SU-DHL-6 (cell line): ENCODE results near the gene ZNF346.

ENCODE experiments used
- H2AFZ ChIP-seq: fragments of 200-600 bp; sonication (generic); 2 replicates; pipeline ENCODE4 v1.6.1; 2014; ENCODE audit warnings: low read depth, mild to moderate bottlenecking, moderate library complexity, mixed read lengths, antibody characterized with exemption, low read length; ENCODE audit not compliant: severe bottlenecking
- H3F3A ChIP-seq: fragments of 200-600 bp; shearing (Covaris generic); 2 replicates; pipeline ENCODE4 v1.6.0; 2016; ENCODE audit warnings: antibody characterized with exemption, mild to moderate bottlenecking; ENCODE audit not compliant: insufficient read depth
- H3K27ac ChIP-seq: fragments of 200-600 bp; sonication (generic); 2 replicates; pipeline ENCODE4 v1.5.1; 2016; ENCODE audit warnings: low read depth, mild to moderate bottlenecking, low read length, moderate library complexity, mixed read lengths
- H3K27me3 ChIP-seq: fragments of 200-600 bp; sonication (generic), shearing (Covaris generic); 2 replicates; pipeline ENCODE4 v1.6.0; 2014; ENCODE audit warnings: mild to moderate bottlenecking, low read length
- H3K36me3 ChIP-seq: fragments of 200-600 bp; sonication (generic); 2 replicates; pipeline ENCODE4 v1.6.1; 2014; ENCODE audit warnings: mild to moderate bottlenecking, low read length, mixed read lengths
- H3K4me2 ChIP-seq: fragments of 300-600, 200-600 bp; shearing (Covaris generic), sonication (generic); 2 replicates; pipeline ENCODE4 v1.6.0; 2014; ENCODE audit warnings: low read length, low read depth, mild to moderate bottlenecking; ENCODE audit not compliant: poor library complexity, severe bottlenecking
- H3K4me3 ChIP-seq: fragments of 200-600 bp; sonication (generic); 2 replicates; pipeline ENCODE4 v1.5.1; 2014; ENCODE audit warnings: antibody characterized with exemption, low read length, mild to moderate bottlenecking, mixed read lengths; ENCODE audit not compliant: insufficient read depth, poor library complexity, severe bottlenecking
- H3K79me2 ChIP-seq: fragments of 200-600 bp; sonication (generic); 2 replicates; pipeline ENCODE4 v1.6.1; 2014; ENCODE audit warnings: mild to moderate bottlenecking, low read length, moderate library complexity; ENCODE audit not compliant: insufficient read depth
- H3K9ac ChIP-seq: fragments of 200-600 bp; sonication (generic); 2 replicates; pipeline ENCODE4 v1.7.0; 2014; ENCODE audit warnings: mild to moderate bottlenecking, low read length
- H3K9me2 ChIP-seq: fragments of 200-600 bp; sonication (generic); replicated peaks from 2 replicates; pipeline ENCODE4 v1.6.1; 2014; ENCODE audit warnings: low read length; ENCODE audit not compliant: insufficient read depth
- H3K9me3 ChIP-seq: fragments of 200-600 bp; sonication (generic); 2 replicates; pipeline ENCODE4 v1.6.1; 2014; ENCODE audit warnings: low read length, mixed read lengths; ENCODE audit not compliant: insufficient read depth
- H4K20me1 ChIP-seq: fragments of 200-600 bp; sonication (generic); 2 replicates; pipeline ENCODE4 v1.6.1; 2014; ENCODE audit warnings: low read depth, mild to moderate bottlenecking, antibody characterized with exemption, low read length, moderate library complexity, mixed read lengths
- EZH2phosphoT487 ChIP-seq: fragments of 200-600 bp; sonication (generic), shearing (Covaris generic); conservative IDR thresholded peaks from 2 replicates; pipeline ENCODE4 v1.6.1; 2018; ENCODE audit warnings: mild to moderate bottlenecking, antibody characterized with exemption, low read length, moderate library complexity, mixed read lengths
- TF ChIP-seq, protein P1 (sequence below): fragments of 200-600 bp; sonication (generic); IDR thresholded peaks from one replicate; pipeline ENCODE4 v1.5.1; 2017; ENCODE audit warnings: antibody characterized with exemption, mild to moderate bottlenecking, low read length, moderate library complexity; ENCODE audit not compliant: insufficient read depth, poor library complexity, severe bottlenecking

ZNF346 gene

DNA sequence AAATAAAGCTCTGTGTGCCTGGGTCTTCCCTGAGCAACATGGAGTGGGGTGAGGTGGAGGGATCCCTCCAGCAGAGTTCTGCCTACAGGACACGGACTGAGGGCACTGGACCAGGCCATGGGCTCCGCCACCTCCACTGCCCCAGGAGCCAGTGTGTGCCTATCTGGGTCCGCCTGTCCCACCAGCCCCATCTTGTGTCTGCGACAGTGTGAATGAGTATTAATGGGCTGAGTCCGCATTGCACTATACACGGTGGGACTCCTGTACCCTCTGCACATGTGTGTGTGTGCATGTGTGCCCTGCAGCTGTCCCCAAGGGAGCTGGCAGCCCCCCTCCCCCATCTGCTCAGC lies 75.6 kb downstream of the ZNF346 start:
- TF ChIP-seq, protein P1, sequence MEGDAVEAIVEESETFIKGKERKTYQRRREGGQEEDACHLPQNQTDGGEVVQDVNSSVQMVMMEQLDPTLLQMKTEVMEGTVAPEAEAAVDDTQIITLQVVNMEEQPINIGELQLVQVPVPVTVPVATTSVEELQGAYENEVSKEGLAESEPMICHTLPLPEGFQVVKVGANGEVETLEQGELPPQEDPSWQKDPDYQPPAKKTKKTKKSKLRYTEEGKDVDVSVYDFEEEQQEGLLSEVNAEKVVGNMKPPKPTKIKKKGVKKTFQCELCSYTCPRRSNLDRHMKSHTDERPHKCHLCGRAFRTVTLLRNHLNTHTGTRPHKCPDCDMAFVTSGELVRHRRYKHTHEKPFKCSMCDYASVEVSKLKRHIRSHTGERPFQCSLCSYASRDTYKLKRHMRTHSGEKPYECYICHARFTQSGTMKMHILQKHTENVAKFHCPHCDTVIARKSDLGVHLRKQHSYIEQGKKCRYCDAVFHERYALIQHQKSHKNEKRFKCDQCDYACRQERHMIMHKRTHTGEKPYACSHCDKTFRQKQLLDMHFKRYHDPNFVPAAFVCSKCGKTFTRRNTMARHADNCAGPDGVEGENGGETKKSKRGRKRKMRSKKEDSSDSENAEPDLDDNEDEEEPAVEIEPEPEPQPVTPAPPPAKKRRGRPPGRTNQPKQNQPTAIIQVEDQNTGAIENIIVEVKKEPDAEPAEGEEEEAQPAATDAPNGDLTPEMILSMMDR = no peak
- TF ChIP-seq EZH2phosphoT487 = no peak
- Histone ChIP-seq H3K9me3 (no peaks in the 10 kb centered on the region), H3K79me2 (no peaks in the 10 kb centered on the region), H3F3A (no peaks in the 10 kb centered on the region), H3K27me3 (no peaks in the 10 kb centered on the region), H4K20me1 (no peaks in the 10 kb centered on the region), H3K4me2 (no peak overlapping the region), H3K27ac (no peak overlapping the region), H3K9ac (no peak overlapping the region), H3K9me2 (no peaks in the 10 kb centered on the region), H3K36me3 (no peaks in the 10 kb centered on the region), H3K4me3 (no peak overlapping the region), H2AFZ (no peak overlapping the region)

DNA sequence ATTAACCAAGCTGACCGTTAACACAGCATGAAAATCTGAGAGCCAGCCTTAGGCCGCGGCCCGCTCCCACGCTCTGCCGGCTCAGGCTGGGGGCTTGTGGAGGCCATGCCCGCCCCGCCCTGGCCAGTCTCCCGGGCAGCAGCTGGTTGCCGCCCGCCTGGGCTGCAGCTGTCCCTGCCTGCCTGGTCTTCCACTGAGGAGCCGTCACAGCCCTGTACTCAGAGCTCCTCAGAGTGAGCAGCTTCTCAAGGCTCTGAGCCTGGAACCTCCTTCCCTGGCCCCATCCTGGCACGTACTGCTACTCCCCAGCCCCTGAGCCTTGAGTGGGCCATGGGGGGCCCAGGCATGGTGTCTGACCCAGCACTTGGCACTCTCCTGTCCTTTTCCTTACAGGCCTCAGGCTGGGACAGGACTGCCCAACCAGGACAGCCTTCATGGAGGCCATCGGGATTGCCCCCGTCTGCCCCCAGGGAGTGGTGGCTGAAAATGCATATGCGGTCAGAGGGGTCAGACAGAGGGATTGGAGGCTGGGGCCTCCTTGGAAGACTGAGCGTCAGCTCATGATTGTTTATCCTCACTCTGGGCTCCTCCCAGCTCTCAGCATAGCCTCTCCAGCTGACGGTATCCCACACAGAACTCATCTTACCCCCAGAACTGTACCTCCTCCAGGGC lies 76.1 kb downstream of the ZNF346 start:
- Histone ChIP-seq H3K27ac (no peak overlapping the region), H3K79me2 (no peaks in the 10 kb centered on the region), H3K36me3 (no peaks in the 10 kb centered on the region), H3K9ac (no peak overlapping the region), H3K4me2 (no peak overlapping the region), H3F3A (no peaks in the 10 kb centered on the region), H3K9me2 (no peaks in the 10 kb centered on the region), H2AFZ (no peak overlapping the region), H4K20me1 (no peaks in the 10 kb centered on the region), H3K27me3 (no peaks in the 10 kb centered on the region), H3K4me3 (no peak overlapping the region), H3K9me3 (no peaks in the 10 kb centered on the region)
- TF ChIP-seq, protein P1 = no peak
- TF ChIP-seq EZH2phosphoT487 = no peak

DNA sequence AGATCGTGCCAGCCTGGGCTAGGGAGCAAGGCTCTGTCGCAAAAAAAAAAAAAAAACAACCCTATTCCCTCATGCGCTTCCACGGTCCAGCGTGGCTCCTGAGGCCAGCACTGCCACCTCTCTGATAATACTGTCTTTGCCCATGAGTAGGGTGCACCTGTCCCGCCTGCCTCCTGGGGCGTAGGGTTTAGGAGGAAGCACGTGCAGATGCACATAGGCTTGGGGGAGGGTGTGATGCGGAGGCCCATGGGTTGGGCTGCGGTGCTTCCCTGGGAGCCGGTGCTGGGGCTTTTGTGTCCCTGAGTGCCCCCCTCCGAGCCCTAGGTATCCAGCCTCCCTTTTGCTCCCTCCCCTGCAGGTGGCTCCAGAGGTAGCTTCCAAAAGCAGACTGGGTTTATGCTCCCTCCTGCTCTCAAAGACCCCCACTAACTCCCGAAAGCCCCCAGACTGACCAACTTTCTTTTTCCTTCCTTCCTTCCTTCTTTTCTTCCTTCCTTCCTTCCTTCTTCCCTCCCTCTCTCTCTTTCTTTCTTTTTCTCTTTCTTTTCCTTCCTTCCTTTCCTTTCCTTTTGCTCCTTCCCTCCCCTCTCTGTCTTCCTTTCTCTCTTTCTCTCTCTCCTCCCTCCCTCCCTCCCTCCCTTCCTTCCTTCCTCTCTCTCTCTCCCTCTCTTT lies 77.1 kb downstream of the ZNF346 start:
- H3K9me2 ChIP-seq = no peaks in the 10 kb centered on the region
- no peak overlapping the region for H3K9ac ChIP-seq
- H3F3A ChIP-seq = no peaks in the 10 kb centered on the region
- H3K4me3 ChIP-seq = no peak overlapping the region
- no peaks in the 10 kb centered on the region for H3K9me3 ChIP-seq
- H3K79me2 ChIP-seq = no peaks in the 10 kb centered on the region
- TF ChIP-seq EZH2phosphoT487 = no peak
- TF ChIP-seq, protein P1 = no peak
- no peak overlapping the region for H3K27ac ChIP-seq
- H2AFZ ChIP-seq = no peak overlapping the region
- H3K4me2 ChIP-seq = no peak overlapping the region
- no peaks in the 10 kb centered on the region for H3K36me3 ChIP-seq
- H4K20me1 ChIP-seq = no peaks in the 10 kb centered on the region
- H3K27me3 ChIP-seq = no peaks in the 10 kb centered on the region
